Activated CD8-positive, alpha-beta memory T cell treated with anti-CD3 and anti-CD28 coated beads for 4 hours (primary cell): ENCODE measurements around the gene HEY2.

Experiments used
- DNase-seq, 2 donors: peaks; one replicate each; pipeline ENCODE4 v3.0.0-alpha.2; 2020; ENCODE audit warnings: low read depth in 2 of 2

Gene HEY2

GRCh38 chr6:125743604-125744003 is 5.8 kb upstream of the HEY2 start:
- DNase-seq: no peak

DNA sequence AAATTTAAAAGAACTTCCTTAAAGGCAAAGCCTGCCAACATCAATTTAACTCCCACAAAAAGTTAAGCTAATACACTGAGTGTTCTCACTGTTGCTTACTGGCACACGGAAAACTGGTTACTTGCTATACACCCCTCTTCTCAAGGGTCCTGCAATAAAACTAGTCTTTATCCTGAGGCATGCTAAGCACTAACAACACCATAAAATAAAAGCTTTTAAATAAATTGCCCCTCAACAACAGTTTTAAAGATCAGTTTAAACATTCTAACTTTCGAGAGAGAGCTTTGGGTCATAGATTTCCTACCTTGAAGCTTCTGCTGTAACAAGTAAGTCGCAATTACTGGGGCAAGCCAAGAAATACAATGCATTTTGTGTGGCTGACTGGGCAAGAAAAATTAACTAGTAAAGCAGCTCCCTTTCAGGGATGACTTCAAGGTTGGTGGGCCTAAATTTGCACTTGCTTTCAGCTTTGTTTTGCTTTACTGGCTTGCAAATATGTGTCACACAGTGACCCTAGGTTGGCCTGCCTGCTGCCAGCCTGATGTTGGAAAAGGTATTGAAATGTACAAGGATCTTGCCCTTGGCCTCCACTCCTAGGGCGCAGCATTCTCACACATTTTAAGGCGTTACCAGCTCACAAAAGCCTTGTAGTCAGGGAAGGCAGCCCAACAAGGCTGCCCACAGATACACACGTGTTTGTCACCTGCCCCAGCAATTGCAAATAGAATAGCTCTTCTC is 4.0 kb upstream of the HEY2 start:
- DNase-seq: no peak

GRCh38 chr6:125746019-125746414 is 3.4 kb upstream of the HEY2 start:
- DNase-seq: no peak

GRCh38 chr6:125746731-125747588 is 2.5 kb upstream of the HEY2 start:
- DNase-seq: peak; percentile 50 to 58

DNA sequence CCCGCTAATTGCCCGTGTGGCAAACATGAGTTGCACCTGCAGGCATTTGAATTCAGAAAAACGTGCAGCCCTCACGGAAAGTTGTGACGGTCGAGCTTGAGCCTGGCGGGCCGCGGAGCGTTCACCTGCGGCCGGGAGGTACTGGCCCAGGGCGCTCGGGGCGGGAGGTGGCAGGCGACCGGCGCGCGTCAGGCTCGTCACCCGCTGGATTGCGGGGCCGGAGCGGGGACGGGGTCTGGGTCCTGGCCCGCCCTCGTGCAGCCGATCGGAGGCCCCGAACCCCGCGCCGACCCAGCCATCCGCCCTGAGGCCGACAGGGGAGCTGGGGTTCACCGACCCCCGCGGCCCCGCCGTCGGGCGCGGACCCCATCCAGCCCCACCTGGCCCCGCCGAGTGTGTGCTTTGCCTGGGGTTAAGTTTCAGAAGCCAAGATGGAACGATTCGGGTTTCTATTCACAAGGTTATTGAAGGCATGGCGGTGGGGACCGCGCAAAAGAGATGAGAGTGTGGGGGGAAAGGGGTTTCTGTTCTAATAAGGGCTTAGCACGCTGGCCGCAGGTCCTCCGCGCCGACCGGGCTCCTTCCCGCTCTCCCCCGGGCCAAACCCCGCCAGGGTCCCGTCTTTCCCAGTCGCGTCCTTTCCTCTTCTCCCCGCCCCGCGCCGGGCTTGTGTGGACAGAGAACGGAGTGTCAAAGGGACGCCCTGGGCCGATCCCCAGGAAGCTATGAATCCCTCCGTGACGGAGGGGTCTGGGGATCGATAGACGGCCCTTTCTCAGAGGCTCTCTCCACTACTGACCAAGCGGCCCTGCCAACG is 1.6 kb upstream of the HEY2 start:
- DNase-seq: no peak

DNA sequence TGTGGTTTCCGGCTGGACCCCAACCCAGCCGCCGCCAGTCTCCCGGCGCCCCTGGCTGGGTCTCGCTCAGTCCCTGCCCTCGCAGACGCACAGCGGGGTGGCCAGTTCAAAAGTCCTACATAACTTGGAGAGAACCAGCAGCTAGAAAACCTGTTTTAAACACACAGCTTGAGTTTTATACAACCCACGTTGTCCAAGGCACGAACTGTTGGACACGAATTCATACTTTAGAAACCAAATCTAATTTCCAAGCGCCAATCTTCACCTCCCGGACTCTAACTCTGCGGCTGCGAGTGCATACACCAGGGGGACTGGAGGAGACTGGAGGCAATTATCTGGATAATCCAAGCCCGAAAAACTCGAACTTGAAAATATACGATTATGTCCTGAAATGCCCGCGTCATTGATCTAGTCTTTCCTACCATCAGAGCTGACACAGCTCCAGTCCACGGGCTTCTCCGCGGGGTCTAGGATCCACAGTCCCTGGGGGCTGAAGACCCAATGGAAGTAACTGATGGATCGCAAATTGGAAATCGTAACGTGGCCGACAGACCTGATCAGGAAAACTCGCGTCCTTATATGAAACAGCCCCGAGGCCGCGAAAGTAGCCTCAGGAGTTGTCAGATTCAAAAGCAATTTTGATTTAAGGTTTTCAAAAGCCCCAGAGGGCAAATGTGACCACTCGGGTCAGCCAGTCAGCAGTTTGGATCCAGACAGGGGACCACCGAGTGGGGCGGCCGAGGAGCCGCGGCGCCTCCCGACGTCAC is 843 bp upstream of the HEY2 start:
- no peak for DNase-seq

DNA sequence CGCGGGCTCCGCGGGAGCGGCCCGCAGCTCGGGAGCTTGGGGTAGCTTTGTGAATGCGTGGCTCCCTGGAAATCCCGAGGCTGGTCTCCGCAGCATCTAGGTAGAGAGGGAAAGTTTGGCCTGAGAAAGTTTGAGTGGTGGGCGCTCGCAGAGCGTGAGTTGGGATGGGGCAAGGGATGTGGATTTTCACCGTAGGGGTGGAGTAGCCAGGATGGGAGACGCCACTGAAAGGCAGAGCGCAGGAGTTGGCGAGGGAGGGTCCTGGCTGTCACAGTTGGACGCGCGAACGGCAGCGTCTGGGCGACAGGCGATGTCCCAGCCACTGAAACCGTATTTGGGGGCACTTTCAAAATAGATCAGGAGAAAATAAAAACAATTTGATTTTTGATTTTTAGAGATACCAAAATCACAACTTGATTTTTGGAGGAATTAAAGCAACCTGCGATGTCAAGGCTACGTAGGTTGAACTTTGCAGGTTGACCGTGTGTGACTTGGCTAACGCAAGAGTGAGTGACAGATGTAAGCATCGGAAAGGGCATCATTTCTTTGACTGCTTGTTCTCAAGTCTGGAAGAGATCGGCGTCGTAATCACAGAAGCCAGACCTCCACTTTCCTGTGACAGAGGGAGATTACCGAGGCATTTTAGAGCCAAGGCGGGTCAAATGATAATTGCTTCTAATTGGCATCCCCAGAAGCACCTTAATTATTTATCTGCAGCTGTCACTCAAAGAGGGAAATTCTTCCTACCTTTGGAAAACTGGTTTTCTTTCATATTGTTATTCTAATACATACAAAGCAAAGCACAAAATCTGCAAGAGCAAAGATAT is 646 bp downstream of the HEY2 start:
- DNase-seq: no peak

DNA sequence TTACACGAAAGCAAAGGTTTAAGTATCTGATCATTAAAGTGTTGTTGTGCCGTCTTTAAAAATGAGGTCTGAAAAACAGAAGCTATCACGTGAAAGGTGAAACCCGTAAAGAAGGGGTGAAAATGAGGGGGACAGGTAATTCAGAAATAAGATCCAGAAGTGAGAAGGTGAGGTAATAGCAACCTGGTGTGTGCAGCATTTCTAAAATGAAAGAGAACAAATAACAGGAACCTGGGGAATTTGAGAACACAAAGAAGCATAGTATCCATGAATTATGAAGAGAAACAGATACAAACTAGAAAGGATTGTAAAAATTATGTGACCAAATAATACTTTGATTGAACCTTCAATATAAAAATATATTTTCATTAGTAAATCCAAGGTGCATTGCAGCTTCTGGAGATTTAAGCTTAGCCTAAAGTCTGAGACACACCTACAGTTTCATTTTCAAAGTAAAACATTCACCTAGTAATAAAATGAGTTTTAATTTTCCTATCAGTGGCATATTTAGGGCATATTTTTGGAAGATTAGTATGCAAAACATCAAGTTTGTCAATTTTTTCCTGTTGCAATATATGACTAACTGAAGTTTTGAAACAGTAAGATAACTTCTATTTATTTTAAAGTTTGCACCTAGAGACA is 1.4 kb downstream of the HEY2 start:
- DNase-seq: no peak

DNA sequence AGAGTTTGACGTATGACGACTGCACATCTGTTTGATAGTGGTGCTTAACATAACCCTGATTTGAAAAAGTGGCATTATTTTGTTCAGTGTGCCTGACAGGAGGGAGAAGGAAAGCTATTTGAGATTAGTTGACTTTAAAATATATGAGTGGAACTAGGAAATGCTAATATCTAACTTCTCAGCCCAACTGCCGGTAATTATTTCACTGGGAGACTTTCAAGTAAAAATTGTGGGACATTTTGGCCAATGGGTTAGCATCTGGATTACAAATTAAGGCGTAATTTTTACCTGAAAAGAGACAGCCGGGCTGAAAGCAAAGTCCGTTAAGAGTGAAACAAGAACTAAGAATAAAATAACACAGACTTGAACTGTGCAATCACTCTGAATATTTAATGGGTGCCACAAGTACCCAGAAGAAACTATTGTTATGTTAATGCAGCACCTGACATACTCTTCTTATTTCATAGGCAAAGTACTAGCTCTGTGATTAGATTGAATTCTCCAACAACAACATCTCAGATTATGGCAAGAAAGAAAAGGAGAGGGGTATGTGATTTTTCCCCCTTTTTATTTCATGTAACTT is 2.0 kb downstream of the HEY2 start:
- DNase-seq: no peak

DNA sequence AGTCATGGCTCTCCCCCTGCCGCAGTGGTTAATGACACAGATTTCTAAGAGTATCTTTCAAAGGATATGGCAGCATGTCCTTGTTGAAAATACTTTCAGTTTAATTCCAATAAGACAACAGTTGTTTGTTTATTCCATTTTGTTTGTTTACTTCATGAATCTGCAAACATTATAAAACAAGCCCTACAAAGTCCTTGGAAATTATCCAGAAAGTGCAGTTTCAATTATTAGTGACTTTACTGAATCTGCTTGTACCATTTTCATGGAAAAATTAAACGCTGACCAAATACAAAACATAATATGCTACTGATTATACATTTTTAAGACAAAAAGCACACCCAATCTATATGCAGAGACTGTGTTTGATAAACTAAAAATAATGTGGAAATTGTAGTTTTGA is 3.3 kb downstream of the HEY2 start:
- DNase-seq: no peak

- no peak for DNase-seq
Observed at GRCh38 chr6:125753218-125753936, 3.9 kb downstream of the HEY2 start.

DNA sequence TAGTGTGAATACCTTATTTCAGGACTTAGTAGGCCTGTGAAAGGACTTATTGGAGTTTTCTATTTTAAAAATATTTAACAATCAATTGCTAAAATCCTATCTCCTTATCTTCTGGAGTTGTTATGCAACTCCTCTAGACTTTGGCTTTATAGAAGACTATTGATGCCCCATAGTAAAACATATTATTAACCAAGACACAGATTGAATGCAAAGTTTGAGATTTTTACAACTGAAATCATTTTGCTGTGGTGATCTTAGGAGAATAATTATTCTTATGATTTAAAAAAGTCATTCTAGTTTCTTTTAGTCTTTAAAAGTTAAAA is 4.5 kb downstream of the HEY2 start:
- no peak for DNase-seq

- no peak for DNase-seq
Observed at GRCh38 chr6:125754566-125754965, 5.1 kb downstream of the HEY2 start.

DNA sequence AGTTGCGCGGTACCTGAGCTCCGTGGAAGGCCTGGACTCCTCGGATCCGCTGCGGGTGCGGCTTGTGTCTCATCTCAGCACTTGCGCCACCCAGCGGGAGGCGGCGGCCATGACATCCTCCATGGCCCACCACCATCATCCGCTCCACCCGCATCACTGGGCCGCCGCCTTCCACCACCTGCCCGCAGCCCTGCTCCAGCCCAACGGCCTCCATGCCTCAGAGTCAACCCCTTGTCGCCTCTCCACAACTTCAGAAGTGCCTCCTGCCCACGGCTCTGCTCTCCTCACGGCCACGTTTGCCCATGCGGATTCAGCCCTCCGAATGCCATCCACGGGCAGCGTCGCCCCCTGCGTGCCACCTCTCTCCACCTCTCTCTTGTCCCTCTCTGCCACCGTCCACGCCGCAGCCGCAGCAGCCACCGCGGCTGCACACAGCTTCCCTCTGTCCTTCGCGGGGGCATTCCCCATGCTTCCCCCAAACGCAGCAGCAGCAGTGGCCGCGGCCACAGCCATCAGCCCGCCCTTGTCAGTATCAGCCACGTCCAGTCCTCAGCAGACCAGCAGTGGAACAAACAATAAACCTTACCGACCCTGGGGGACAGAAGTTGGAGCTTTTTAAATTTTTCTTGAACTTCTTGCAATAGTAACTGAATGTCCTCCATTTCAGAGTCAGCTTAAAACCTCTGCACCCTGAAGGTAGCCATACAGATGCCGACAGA is 9.9 kb downstream of the HEY2 start:
- no peak for DNase-seq

GRCh38 chr6:125759959-125760457 is 10.6 kb downstream of the HEY2 start:
- no peak for DNase-seq

DNA sequence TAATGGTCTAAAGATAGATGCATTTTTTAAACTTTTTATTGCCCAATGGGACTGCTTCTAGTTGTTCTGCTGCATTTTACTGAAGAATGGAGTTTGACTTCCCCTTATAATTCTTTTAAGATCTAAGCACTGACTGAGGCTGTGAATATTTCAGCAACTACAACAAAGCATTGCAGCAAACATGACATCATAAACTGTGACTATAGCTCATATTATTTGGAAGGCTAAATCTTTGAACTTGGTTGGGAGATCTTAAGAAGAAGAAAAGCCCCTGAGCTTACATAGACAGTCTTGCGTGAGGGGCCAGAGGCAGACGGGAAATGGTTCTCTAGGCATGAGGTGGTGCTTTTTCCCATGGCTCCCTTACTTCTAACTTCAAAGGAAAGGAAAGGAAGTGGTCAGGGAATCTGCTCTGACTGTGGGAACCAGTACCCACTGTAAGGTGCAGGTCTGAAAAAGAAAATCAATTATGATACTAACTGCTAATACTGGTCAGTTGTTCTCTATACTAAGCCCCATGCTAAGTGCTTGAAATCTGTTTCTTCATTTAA is 14.8 kb downstream of the HEY2 start:
- no peak for DNase-seq

DNA sequence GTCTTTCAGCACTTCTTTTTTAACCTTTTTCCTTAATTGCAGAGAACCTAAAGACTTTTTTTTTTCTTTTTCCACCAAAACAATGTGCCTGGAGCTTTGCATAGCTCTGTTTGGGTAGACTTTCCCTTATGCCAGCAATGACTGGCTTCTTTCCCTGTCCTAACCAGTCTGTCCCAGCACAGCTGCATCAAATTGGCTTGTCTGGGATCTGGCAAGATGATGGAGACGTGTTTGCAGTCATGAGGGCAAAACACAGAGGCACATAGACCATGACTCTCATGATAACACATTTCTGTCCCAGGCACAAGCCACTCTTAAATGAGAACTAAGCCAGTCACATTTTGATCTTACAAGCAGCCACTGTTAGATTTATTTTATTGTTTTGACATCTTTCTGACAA is 16.5 kb downstream of the HEY2 start:
- no peak for DNase-seq

DNA sequence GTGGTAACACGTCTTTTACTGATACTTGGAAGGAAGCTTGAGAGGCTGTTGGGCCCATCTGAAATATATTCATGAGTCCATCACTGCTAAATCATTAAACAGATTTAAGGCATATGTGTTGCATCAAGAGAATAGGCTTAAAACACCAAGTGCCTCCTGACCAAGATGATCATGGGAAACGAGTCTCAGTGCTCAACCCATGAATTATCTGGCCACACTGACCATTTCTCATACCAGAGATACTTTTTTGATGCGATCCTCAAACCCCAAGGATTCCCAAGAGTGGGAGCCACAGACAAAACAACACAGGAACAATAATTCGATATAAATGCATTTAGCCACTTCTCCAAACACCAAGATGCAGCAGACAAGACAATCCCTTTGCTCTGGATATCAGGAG is 17.2 kb downstream of the HEY2 start:
- DNase-seq: no peak
